Measurements from ENCODE around the gene RNF2. TPM values are rescaled to one million over a fixed set of nuclear protein-coding genes. Genes with fewer than 3 reads are reported as not detected.
"Not testable (repeated sequence)": the region's sequence is repeated elsewhere in the genome, so short reads cannot be mapped to it uniquely, and the experiment has no call there.

The RNF2 gene
- polyA plus RNA-seq (2013, experiment 1 of 2; ENCODE audit: insufficient read length): 22.3 TPM
- polyA plus RNA-seq (2013, experiment 2 of 2; ENCODE audit: insufficient read length): 19.5 TPM

GRCh38 chr1:185044981-185045813 is at the start of gene RNF2:
Gene RNF2 (plus strand): TSS chr1:185045558. CDS start chr1:185087554, 41,996 bp downstream.
- DNase-seq: peak; percentile 79

GRCh38 chr1:184999974-185000373 is 45.4 kb upstream of the RNF2 start:
- not testable (repeated sequence) for DNase-seq

- DNase-seq: not testable (repeated sequence)
These were observed 44.0 kb upstream of the RNF2 start for GRCh38 chr1:185001312-185001880.

GRCh38 chr1:185008838-185009237 is 36.5 kb upstream of the RNF2 start:
- no peak for DNase-seq

- no peak for DNase-seq
These were observed 35.0 kb upstream of the RNF2 start for GRCh38 chr1:185010361-185010760.

GRCh38 chr1:185014941-185015340 is 30.4 kb upstream of the RNF2 start:
- DNase-seq: no peak

GRCh38 chr1:185015631-185016030 is 29.7 kb upstream of the RNF2 start:
- no peak for DNase-seq

GRCh38 chr1:185016880-185017279 is 28.5 kb upstream of the RNF2 start:
- DNase-seq: no peak

GRCh38 chr1:185017338-185017737 is 28.0 kb upstream of the RNF2 start:
- peak; percentile 86 for DNase-seq

GRCh38 chr1:185017966-185018365 is 27.4 kb upstream of the RNF2 start:
- no peak for DNase-seq

- no peak for DNase-seq
These were observed 18.0 kb upstream of the RNF2 start for GRCh38 chr1:185027252-185027882.

- DNase-seq: no peak
These were observed 11.7 kb upstream of the RNF2 start for GRCh38 chr1:185033686-185034085.

GRCh38 chr1:185035258-185035657 is 10.1 kb upstream of the RNF2 start:
- no peak for DNase-seq

- DNase-seq: no peak
These were observed 6.5 kb upstream of the RNF2 start for GRCh38 chr1:185038813-185039376.

- DNase-seq: no peak
These were observed 5.5 kb upstream of the RNF2 start for GRCh38 chr1:185039726-185040407.

- no peak for DNase-seq
These were observed 5.0 kb upstream of the RNF2 start for GRCh38 chr1:185040408-185040735.

GRCh38 chr1:185041742-185042141 is 3.6 kb upstream of the RNF2 start:
- DNase-seq: no peak

GRCh38 chr1:185042737-185043136 is 2.6 kb upstream of the RNF2 start:
- DNase-seq: no peak

- DNase-seq: no peak
These were observed 971 bp upstream of the RNF2 start for GRCh38 chr1:185044387-185044786.

GRCh38 chr1:185045814-185046492 is 595 bp downstream of the RNF2 start:
- DNase-seq: peak; percentile 41

- no peak for DNase-seq
These were observed 1.3 kb downstream of the RNF2 start for GRCh38 chr1:185046668-185047067.

- no peak for DNase-seq
These were observed 4.3 kb downstream of the RNF2 start for GRCh38 chr1:185049670-185050069.

Data from fibroblast of skin of back (primary cell).